MM.1S (cell line): ENCODE measurements around the gene THADA.

Experiments
- DNase-seq: peaks from one replicate; pipeline ENCODE4 v3.0.0-alpha.2; 2015
- H2AFZ ChIP-seq: fragments of 300-600 bp; sonication (generic); 2 replicates; pipeline ENCODE4 v1.6.0; 2016; ENCODE audit warnings: antibody characterized with exemption, low read length
- H3F3A ChIP-seq: fragments of 300-600 bp; sonication (generic); 2 replicates; pipeline ENCODE4 v1.6.1; 2016; ENCODE audit warnings: mild to moderate bottlenecking, antibody characterized with exemption, low read length, moderate library complexity, mixed read lengths; ENCODE audit not compliant: insufficient read depth
- H3K27ac ChIP-seq: fragments of 300-600 bp; sonication (generic); 2 replicates; pipeline ENCODE4 v1.5.1; 2016; ENCODE audit warnings: mild to moderate bottlenecking, low read length
- H3K27me3 ChIP-seq: fragments of 300-600 bp; sonication (generic); replicated peaks from 2 replicates; pipeline ENCODE4 v1.6.0; 2016; ENCODE audit warnings: low read length; ENCODE audit not compliant: insufficient read depth
- H3K36me3 ChIP-seq: fragments of 300-600 bp; sonication (generic); replicated peaks from 2 replicates; pipeline ENCODE4 v1.6.1; 2016; ENCODE audit warnings: mild to moderate bottlenecking, low read length, mixed read lengths; ENCODE audit not compliant: insufficient read depth
- H3K4me1 ChIP-seq: fragments of 300-600 bp; sonication (generic); 2 replicates; pipeline ENCODE4 v1.6.1; 2016; ENCODE audit warnings: low read length, mixed read lengths
- H3K4me2 ChIP-seq: fragments of 300-600 bp; sonication (generic); 2 replicates; pipeline ENCODE4 v1.6.0; 2016; ENCODE audit warnings: low read depth, low read length
- H3K4me3 ChIP-seq: fragments of 300-600 bp; sonication (generic); 2 replicates; pipeline ENCODE4 v1.5.1; 2016; ENCODE audit warnings: low read length, mixed read lengths
- H3K79me2 ChIP-seq: fragments of 300-600 bp; sonication (generic); 2 replicates; pipeline ENCODE4 v1.6.1; 2016; ENCODE audit warnings: mixed run types, low read length, mixed read lengths
- H3K9ac ChIP-seq: fragments of 300-600 bp; sonication (generic); 2 replicates; pipeline ENCODE4 v1.6.1; 2016; ENCODE audit warnings: low read length, mixed read lengths
- H3K9me2 ChIP-seq: fragments of 300-600 bp; sonication (generic); replicated peaks from 2 replicates; pipeline ENCODE4 v1.6.1; 2016; ENCODE audit warnings: mild to moderate bottlenecking, low read length, mixed read lengths; ENCODE audit not compliant: insufficient read depth
- H3K9me3 ChIP-seq: fragments of 300-600 bp; sonication (generic); replicated peaks from 2 replicates; pipeline ENCODE4 v1.6.1; 2016; ENCODE audit warnings: mild to moderate bottlenecking, low read length, mixed read lengths; ENCODE audit not compliant: insufficient read depth
- H4K20me1 ChIP-seq: fragments of 300-600 bp; sonication (generic); 2 replicates; pipeline ENCODE4 v1.6.1; 2016; ENCODE audit warnings: mild to moderate bottlenecking, low read length, moderate library complexity, mixed read lengths; ENCODE audit not compliant: insufficient read depth
- EZH2 ChIP-seq: fragments of 300-600 bp; sonication (generic); optimal IDR thresholded peaks from 2 replicates; pipeline ENCODE3; 2017; ENCODE audit warnings: low read depth, mild to moderate bottlenecking, antibody characterized with exemption, low read length, mixed read lengths
- EZH2phosphoT487 ChIP-seq: fragments of 300-600 bp; sonication (generic); IDR thresholded peaks from 2 replicates; pipeline ENCODE4 v1.6.1; 2018; ENCODE audit warnings: antibody characterized with exemption, low read length
- TF ChIP-seq, protein P1 (sequence below): fragments of 300-600 bp; sonication (generic); IDR thresholded peaks from 2 replicates; pipeline ENCODE4 v1.5.1; 2016; ENCODE audit warnings: antibody characterized with exemption, low read length, mixed read lengths

Gene THADA

DNA sequence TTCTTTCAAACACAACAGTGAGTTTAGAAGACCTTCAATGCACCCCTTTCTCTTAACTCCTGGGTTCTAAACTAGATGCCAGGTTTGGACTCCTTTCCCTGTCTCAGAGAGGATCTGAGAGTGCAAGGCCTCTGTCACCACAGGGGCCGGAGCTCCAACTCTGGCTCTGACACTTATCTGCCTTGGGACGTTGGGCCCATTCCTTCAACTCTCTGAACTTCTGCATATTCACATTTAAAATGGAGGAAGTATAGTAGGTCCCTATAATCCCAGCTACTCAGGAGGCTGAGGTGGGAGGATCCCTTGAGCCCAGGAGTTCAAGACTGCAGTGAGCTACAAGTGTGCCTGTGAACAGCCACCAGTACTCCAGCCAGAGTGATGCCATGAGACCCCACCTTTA, 325.4 kb downstream of the THADA start:
- Histone ChIP-seq H3K36me3 (no peaks in the 10 kb centered on the region), H3K4me3 (no peak overlapping the region), H3F3A (no peaks in the 10 kb centered on the region), H3K9ac (no peak overlapping the region), H3K9me3 (no peaks in the 10 kb centered on the region), H3K27me3 (no peaks in the 10 kb centered on the region), H3K27ac (no peak overlapping the region), H3K79me2 (no peaks in the 10 kb centered on the region), H3K4me1 (no peaks in the 10 kb centered on the region), H3K9me2 (no peaks in the 10 kb centered on the region), H3K4me2 (no peak overlapping the region), H2AFZ (no peak overlapping the region), H4K20me1 (no peaks in the 10 kb centered on the region)
- TF ChIP-seq, protein P1, sequence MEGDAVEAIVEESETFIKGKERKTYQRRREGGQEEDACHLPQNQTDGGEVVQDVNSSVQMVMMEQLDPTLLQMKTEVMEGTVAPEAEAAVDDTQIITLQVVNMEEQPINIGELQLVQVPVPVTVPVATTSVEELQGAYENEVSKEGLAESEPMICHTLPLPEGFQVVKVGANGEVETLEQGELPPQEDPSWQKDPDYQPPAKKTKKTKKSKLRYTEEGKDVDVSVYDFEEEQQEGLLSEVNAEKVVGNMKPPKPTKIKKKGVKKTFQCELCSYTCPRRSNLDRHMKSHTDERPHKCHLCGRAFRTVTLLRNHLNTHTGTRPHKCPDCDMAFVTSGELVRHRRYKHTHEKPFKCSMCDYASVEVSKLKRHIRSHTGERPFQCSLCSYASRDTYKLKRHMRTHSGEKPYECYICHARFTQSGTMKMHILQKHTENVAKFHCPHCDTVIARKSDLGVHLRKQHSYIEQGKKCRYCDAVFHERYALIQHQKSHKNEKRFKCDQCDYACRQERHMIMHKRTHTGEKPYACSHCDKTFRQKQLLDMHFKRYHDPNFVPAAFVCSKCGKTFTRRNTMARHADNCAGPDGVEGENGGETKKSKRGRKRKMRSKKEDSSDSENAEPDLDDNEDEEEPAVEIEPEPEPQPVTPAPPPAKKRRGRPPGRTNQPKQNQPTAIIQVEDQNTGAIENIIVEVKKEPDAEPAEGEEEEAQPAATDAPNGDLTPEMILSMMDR = no peak
- no peak for TF ChIP-seq EZH2
- no peak for TF ChIP-seq EZH2phosphoT487
- DNase-seq = no peak

DNA sequence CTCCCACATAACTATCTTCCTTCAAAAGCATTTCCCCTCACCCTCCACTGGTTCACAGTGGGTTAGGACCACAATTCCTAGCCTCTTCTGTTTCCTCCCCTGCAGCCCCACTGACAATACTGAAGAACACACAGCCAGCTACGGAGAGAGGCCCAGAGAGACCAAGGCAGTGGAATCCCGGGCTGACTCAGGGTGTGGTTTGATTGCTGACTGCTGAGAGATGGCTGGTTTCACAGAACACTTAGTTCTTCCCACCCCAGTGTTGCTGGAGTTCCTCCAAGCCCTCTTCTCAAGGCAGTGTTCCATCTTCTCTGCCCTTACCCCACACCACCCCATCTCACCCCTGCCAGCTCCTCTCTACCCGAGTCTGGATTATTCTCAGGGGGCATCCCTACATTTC, 326.1 kb downstream of the THADA start:
- Histone ChIP-seq H3K79me2 (no peaks in the 10 kb centered on the region), H3K9ac (no peak overlapping the region), H3K4me2 (no peak overlapping the region), H2AFZ (no peak overlapping the region), H3F3A (no peaks in the 10 kb centered on the region), H3K4me3 (no peak overlapping the region), H3K9me2 (no peaks in the 10 kb centered on the region), H3K27ac (no peak overlapping the region), H3K4me1 (no peaks in the 10 kb centered on the region), H3K9me3 (no peaks in the 10 kb centered on the region), H4K20me1 (no peaks in the 10 kb centered on the region), H3K36me3 (no peaks in the 10 kb centered on the region), H3K27me3 (no peaks in the 10 kb centered on the region)
- TF ChIP-seq EZH2 = no peak
- TF ChIP-seq, protein P1 = no peak
- no peak for TF ChIP-seq EZH2phosphoT487
- DNase-seq = no peak

DNA sequence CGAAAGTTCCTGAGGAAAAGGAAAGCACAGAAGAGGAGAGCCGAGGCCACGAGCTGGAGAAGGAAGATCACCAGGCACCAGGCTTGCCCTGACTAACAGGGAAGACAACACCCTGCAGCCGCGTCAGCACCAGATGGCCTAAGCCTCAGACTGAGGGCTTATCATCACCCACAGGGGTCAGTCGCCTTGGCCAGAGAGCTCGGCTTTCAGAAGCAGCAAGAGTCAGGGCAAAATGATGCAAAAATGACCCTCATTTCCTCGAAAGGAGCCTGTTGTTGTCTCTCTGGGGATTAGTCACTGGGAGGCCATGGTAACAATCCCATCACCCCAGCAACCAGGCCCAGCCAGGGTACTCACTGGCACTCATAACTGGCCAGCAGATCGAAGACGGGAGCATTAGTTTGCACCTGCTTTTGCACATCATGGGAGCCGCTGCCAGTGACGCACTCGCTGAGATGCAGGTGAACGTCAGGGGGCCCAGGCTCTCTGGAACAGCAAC, 326.7 kb downstream of the THADA start:
- H4K20me1 ChIP-seq = no peaks in the 10 kb centered on the region
- no peak overlapping the region for H3K4me2 ChIP-seq
- no peak overlapping the region for H2AFZ ChIP-seq
- no peaks in the 10 kb centered on the region for H3K4me1 ChIP-seq
- no peaks in the 10 kb centered on the region for H3K9me2 ChIP-seq
- no peak overlapping the region for H3K4me3 ChIP-seq
- no peak overlapping the region for H3K27ac ChIP-seq
- no peaks in the 10 kb centered on the region for H3F3A ChIP-seq
- no peak overlapping the region for H3K9ac ChIP-seq
- DNase-seq = no peak
- H3K9me3 ChIP-seq = no peaks in the 10 kb centered on the region
- TF ChIP-seq EZH2phosphoT487 (no peak), EZH2 (no peak)
- TF ChIP-seq, protein P1 = no peak
- no peaks in the 10 kb centered on the region for H3K27me3 ChIP-seq
- H3K79me2 ChIP-seq = no peaks in the 10 kb centered on the region
- H3K36me3 ChIP-seq = no peaks in the 10 kb centered on the region
